IPS-11a (cell line): Measurements from ENCODE around the gene USP35.

ENCODE experiments used
- H3K4me3 ChIP-seq: one replicate; pipeline ENCODE4 v1.5.1; 2013; ENCODE audit warnings: low read depth, low read length, control low read depth

USP35 gene

GRCh38 chr11:78262238-78262637 lies 73.5 kb downstream of the USP35 start:
- H3K4me3 ChIP-seq = no peak overlapping the region

GRCh38 chr11:78262691-78263090 lies 74.0 kb downstream of the USP35 start:
- H3K4me3 ChIP-seq = no peak overlapping the region
